Neural crest cell (in vitro differentiated cells): ENCODE data around the gene IGF2. TPM values are rescaled to one million over a fixed set of nuclear protein-coding genes. Genes with fewer than 3 reads are reported as not detected.

ENCODE experiments used
- DNase-seq: peaks from one replicate; pipeline ENCODE4 v3.0.0; 2021; ENCODE audit warnings: low read depth, mixed read lengths, low spot score
- H3K27ac Mint-ChIP-seq: one replicate; pipeline ENCODE4 v1.8.0; 2021; ENCODE audit warnings: mild to moderate bottlenecking, mixed read lengths; ENCODE audit not compliant: unreplicated experiment
- H3K27me3 Mint-ChIP-seq: 2 replicates; pipeline ENCODE4 v1.8.0; 2021; ENCODE audit warnings: low read depth, mild to moderate bottlenecking, mixed read lengths
- H3K36me3 Mint-ChIP-seq: 2 replicates; pipeline ENCODE4 v1.8.0; 2021; ENCODE audit warnings: low read depth, mild to moderate bottlenecking, mixed read lengths
- H3K4me1 Mint-ChIP-seq: 2 replicates; pipeline ENCODE4 v1.8.0; 2021; ENCODE audit warnings: mixed read lengths
- H3K4me3 Mint-ChIP-seq: one replicate; pipeline ENCODE4 v1.8.0; 2021; ENCODE audit warnings: mild to moderate bottlenecking, mixed read lengths
- H3K9me3 Mint-ChIP-seq: 2 replicates; pipeline ENCODE4 v1.8.0; 2021; ENCODE audit warnings: mixed read lengths
- CTCF ChIP-seq: fragments of 200-600 bp; sonication (generic); conservative IDR thresholded peaks from 2 replicates; pipeline ENCODE4 v1.5.0; 2021; ENCODE audit warnings: antibody characterized with exemption, mild to moderate bottlenecking
- total RNA-seq: library from RNA; stranded (reverse); gene quantifications from 2 replicates; pipeline ENCODE4 v1.2.1, GENCODE V29; 2021

The IGF2 gene
- total RNA-seq, 1 donor from 2014 or later: 20.1 TPM

- Mint-ChIP-seq H3K9me3 (no peaks in the 10 kb centered on the region), H3K27ac (no peak overlapping the region), H3K27me3 (no peaks in the 10 kb centered on the region), H3K36me3 (no peaks in the 10 kb centered on the region), H3K4me1 (peaks cover 3% of the 10 kb centered on the region), H3K4me3 (no peak overlapping the region)
- no peak for TF ChIP-seq CTCF
- DNase-seq: no peak
Observed at GRCh38 chr11:2169005-2169378, 29.8 kb upstream of the IGF2 start.

- H3K9me3 Mint-ChIP-seq: no peaks in the 10 kb centered on the region
- no peak overlapping the region for H3K4me3 Mint-ChIP-seq
- no peaks in the 10 kb centered on the region for H3K36me3 Mint-ChIP-seq
- TF ChIP-seq CTCF: no peak
- H3K27ac Mint-ChIP-seq: no peak overlapping the region
- no peak for DNase-seq
- H3K4me1 Mint-ChIP-seq: peaks cover 3% of the 10 kb centered on the region
- no peaks in the 10 kb centered on the region for H3K27me3 Mint-ChIP-seq
Observed at GRCh38 chr11:2168286-2169004, 29.3 kb upstream of the IGF2 start.

- peaks cover 3% of the 10 kb centered on the region for H3K4me1 Mint-ChIP-seq
- no peak for TF ChIP-seq CTCF
- no peak for DNase-seq
- H3K36me3 Mint-ChIP-seq: no peaks in the 10 kb centered on the region
- no peak overlapping the region for H3K4me3 Mint-ChIP-seq
- H3K27me3 Mint-ChIP-seq: no peaks in the 10 kb centered on the region
- no peak overlapping the region for H3K27ac Mint-ChIP-seq
- no peaks in the 10 kb centered on the region for H3K9me3 Mint-ChIP-seq
Observed at GRCh38 chr11:2167141-2168045, 28.2 kb upstream of the IGF2 start.

DNA sequence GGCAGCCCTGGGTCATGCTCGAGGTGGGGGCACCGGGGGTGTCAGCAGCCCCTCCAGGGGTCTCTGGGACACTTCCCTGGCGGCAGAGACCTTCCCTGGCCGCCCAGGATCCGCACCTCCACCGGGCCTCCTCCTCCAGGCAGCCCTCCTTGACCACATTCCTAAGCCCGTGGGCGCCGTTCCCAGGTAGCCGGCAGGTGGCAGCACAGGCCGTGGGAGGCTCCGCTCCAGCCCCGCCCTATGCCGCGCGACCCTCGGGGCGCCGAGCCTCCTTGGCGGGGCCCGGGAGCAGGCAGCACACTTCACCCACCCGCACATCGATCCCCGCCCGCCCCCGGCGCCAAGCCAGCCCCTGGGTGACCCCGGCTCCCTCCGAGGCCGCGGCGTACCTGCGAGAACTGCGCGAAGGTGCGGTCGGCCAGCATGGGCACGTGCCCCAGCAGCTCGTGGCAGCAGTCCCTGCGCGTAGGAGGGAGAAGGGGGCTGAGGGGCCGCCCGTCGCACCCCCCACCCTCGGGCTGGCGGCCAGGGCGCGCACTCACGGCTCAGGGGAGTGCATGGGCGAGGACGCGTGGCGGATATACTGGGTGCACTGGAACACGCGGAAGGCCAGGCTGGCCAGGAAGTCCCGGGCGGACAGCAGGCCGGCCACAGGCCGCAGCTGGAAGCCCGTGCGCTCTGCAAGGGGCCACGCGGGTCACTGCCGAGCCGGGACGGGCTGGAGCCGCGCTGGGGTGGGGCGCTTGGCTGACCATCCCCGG lies 27.1 kb upstream of the IGF2 start:
- Mint-ChIP-seq H3K9me3 (no peaks in the 10 kb centered on the region), H3K4me3 (no peak overlapping the region), H3K4me1 (peaks cover 3% of the 10 kb centered on the region), H3K27ac (no peak overlapping the region), H3K27me3 (no peaks in the 10 kb centered on the region), H3K36me3 (no peaks in the 10 kb centered on the region)
- peak; percentile 80 for TF ChIP-seq CTCF
- peak; percentile 67 for DNase-seq

DNA sequence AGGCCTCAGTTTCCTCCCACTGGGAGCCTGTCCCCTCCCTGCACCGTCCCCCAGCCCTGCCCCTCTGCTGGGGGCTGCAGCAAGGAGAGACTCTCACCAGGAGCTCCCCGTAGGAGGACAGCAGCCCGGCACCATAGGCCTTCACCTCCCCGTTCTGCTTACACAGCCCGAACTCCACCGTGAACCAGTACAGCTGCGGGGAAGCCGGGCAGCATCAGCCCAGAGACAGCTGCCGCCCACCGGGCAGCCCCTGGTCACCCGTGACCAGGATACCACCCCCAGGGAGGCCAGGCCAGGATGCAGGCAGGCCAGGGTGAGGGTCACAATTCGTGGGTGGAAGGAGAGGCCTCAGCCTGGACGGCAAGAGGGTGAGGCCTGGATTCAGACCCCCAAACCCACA lies 26.4 kb upstream of the IGF2 start:
- H3K36me3 Mint-ChIP-seq: no peaks in the 10 kb centered on the region
- no peak overlapping the region for H3K27ac Mint-ChIP-seq
- no peaks in the 10 kb centered on the region for H3K27me3 Mint-ChIP-seq
- DNase-seq: no peak
- no peak overlapping the region for H3K4me3 Mint-ChIP-seq
- TF ChIP-seq CTCF: no peak
- H3K4me1 Mint-ChIP-seq: peaks cover 3% of the 10 kb centered on the region
- H3K9me3 Mint-ChIP-seq: no peaks in the 10 kb centered on the region
